Osteocyte (in vitro differentiated cells): ENCODE results near the gene ATG5. TPM values are rescaled to one million over a fixed set of nuclear protein-coding genes. Genes with fewer than 3 reads are reported as not detected.

Source experiments
- DNase-seq: peaks from one replicate; pipeline ENCODE4 v3.0.0; 2021; ENCODE audit warnings: mixed read lengths; ENCODE audit not compliant: unreplicated experiment; ENCODE audit errors: extremely low spot score
- H3K27ac Mint-ChIP-seq: one replicate; pipeline ENCODE4 v1.8.0; 2021; ENCODE audit warnings: mild to moderate bottlenecking, mixed read lengths; ENCODE audit not compliant: unreplicated experiment
- H3K27me3 Mint-ChIP-seq: one replicate; pipeline ENCODE4 v1.8.0; 2021; ENCODE audit warnings: mixed read lengths; ENCODE audit not compliant: unreplicated experiment
- H3K36me3 Mint-ChIP-seq: one replicate; pipeline ENCODE4 v1.8.0; 2021; ENCODE audit warnings: mixed read lengths; ENCODE audit not compliant: unreplicated experiment
- H3K4me1 Mint-ChIP-seq: one replicate; pipeline ENCODE4 v1.8.0; 2021; ENCODE audit warnings: mixed read lengths; ENCODE audit not compliant: unreplicated experiment
- H3K4me3 Mint-ChIP-seq: one replicate; pipeline ENCODE4 v1.8.0; 2021; ENCODE audit warnings: mild to moderate bottlenecking, moderate library complexity, mixed read lengths; ENCODE audit not compliant: unreplicated experiment
- H3K9me3 Mint-ChIP-seq: one replicate; pipeline ENCODE4 v1.8.0; 2021; ENCODE audit warnings: mixed read lengths; ENCODE audit not compliant: unreplicated experiment
- CTCF ChIP-seq: fragments of 200-600 bp; sonication (generic); IDR thresholded peaks from 2 replicates; pipeline ENCODE4 v1.5.0; 2021; ENCODE audit warnings: antibody characterized with exemption, mild to moderate bottlenecking, moderate library complexity
- total RNA-seq: library from RNA; stranded (reverse); gene quantifications from 2 replicates; pipeline ENCODE4 v1.2.1, GENCODE V29; 2021

The ATG5 gene
- total RNA-seq, 1 donor from 2014 or later: 26.0 TPM

GRCh38 chr6:106170030-106170791 lies 155.3 kb downstream of the ATG5 start:
- Mint-ChIP-seq H3K4me3 (no peak overlapping the region), H3K9me3 (no peaks in the 10 kb centered on the region)

GRCh38 chr6:106169517-106169916 lies 156.0 kb downstream of the ATG5 start:
- H3K36me3 Mint-ChIP-seq: no peaks in the 10 kb centered on the region
- no peak overlapping the region for H3K27ac Mint-ChIP-seq
- no peak overlapping the region for H3K4me3 Mint-ChIP-seq
- no peaks in the 10 kb centered on the region for H3K9me3 Mint-ChIP-seq
- no peaks in the 10 kb centered on the region for H3K27me3 Mint-ChIP-seq
- H3K4me1 Mint-ChIP-seq: peaks cover 9% of the 10 kb centered on the region
- no peak for TF ChIP-seq CTCF
- DNase-seq: no peak

More at GRCh38 chr6:106170030-106170791, 155.3 kb downstream of the ATG5 start:
- Mint-ChIP-seq H3K4me1 (peaks cover 6% of the 10 kb centered on the region), H3K27me3 (no peaks in the 10 kb centered on the region), H3K36me3 (no peaks in the 10 kb centered on the region), H3K27ac (no peak overlapping the region)
- no peak for TF ChIP-seq CTCF
- DNase-seq: no peak

GRCh38 chr6:106168097-106168888 lies 157.3 kb downstream of the ATG5 start:
- DNase-seq: no peak
- Mint-ChIP-seq H3K4me1 (peaks cover 18% of the 10 kb centered on the region), H3K4me3 (no peak overlapping the region), H3K27ac (no peak overlapping the region), H3K27me3 (no peaks in the 10 kb centered on the region), H3K9me3 (no peaks in the 10 kb centered on the region), H3K36me3 (no peaks in the 10 kb centered on the region)
- no peak for TF ChIP-seq CTCF

GRCh38 chr6:106167096-106167814 lies 158.3 kb downstream of the ATG5 start:
- Mint-ChIP-seq H3K4me3 (no peak overlapping the region), H3K9me3 (no peaks in the 10 kb centered on the region), H3K27ac (no peak overlapping the region), H3K4me1 (peaks cover 22% of the 10 kb centered on the region), H3K27me3 (no peaks in the 10 kb centered on the region), H3K36me3 (no peaks in the 10 kb centered on the region)
- TF ChIP-seq CTCF: no peak
- DNase-seq: no peak
